Lower leg skin (tissue), 3 donors: ENCODE data around the gene EHD4.

Experiments used
- POLR2A ChIP-seq, 2 donors: fragments of 450-650 bp; IDR thresholded peaks; one replicate each; pipeline ENCODE4 v1.6.1; 2016 to 2017; ENCODE audit warnings: antibody characterized with exemption in 2 of 2, mild to moderate bottlenecking in 1 of 2, moderate library complexity in 1 of 2
- TF ChIP-seq, protein P1 (sequence below), 3 donors: fragments of 450-650 bp; IDR thresholded peaks; one replicate each; pipeline ENCODE4 v1.5.1; 2016; ENCODE audit warnings: antibody characterized with exemption in 3 of 3, mild to moderate bottlenecking in 3 of 3, moderate library complexity in 2 of 3

DNA sequence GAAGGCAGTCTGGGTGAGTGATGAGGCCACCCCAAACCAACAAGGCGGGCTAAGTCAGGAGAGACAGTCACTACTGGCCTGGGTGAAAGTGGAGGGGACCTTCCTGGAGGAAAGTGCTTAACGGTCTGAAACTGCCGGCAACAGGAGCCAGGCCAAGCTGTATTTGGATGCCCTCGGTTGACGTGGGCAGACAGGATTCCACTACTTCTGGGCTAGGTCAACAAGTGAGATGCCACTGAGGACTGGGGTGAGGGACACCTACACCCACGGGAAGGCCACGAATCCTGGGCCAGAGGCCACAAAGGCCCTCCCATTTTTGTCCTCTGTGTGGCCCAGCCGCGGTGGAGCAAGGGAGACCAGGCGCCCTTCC, 90.8 kb downstream of the EHD4 start:
- TF ChIP-seq, protein P1, sequence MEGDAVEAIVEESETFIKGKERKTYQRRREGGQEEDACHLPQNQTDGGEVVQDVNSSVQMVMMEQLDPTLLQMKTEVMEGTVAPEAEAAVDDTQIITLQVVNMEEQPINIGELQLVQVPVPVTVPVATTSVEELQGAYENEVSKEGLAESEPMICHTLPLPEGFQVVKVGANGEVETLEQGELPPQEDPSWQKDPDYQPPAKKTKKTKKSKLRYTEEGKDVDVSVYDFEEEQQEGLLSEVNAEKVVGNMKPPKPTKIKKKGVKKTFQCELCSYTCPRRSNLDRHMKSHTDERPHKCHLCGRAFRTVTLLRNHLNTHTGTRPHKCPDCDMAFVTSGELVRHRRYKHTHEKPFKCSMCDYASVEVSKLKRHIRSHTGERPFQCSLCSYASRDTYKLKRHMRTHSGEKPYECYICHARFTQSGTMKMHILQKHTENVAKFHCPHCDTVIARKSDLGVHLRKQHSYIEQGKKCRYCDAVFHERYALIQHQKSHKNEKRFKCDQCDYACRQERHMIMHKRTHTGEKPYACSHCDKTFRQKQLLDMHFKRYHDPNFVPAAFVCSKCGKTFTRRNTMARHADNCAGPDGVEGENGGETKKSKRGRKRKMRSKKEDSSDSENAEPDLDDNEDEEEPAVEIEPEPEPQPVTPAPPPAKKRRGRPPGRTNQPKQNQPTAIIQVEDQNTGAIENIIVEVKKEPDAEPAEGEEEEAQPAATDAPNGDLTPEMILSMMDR (IDR thresholded peaks at IDR 0.05) = no peak
- no peak for TF ChIP-seq POLR2A (IDR thresholded peaks at IDR 0.05)
